AG04450 (cell line): ENCODE measurements around the gene IVD. TPM values are rescaled to one million over a fixed set of nuclear protein-coding genes. Genes with fewer than 3 reads are reported as not detected.

Experiments
- CTCF ChIA-PET: fragments of 300-600, 350-600 bp; formaldehyde crosslinking; extraction: SDS; loops from one replicate; lab custom pipeline; 2022; ENCODE audit warnings: antibody characterized with exemption, inconsistent platforms; lab: Charles Lee
- POLR2A ChIA-PET: fragments of 350-600 bp; formaldehyde crosslinking; extraction: SDS; loops from one replicate; lab custom pipeline; 2021; ENCODE audit warnings: antibody characterized with exemption, inconsistent platforms; lab: Yijun Ruan, JAX
- DNase-seq: peaks from one replicate; pipeline ENCODE4 v3.0.0-alpha.2; 2011; ENCODE audit warnings: low read depth, low spot score
- H3K27ac ChIP-seq: one replicate; pipeline ENCODE4 v1.5.1; 2012; ENCODE audit warnings: low read depth, low read length, control low read depth
- H3K27me3 ChIP-seq: one replicate; pipeline ENCODE4 v1.6.0; 2012; ENCODE audit warnings: low read length; ENCODE audit not compliant: control insufficient read depth, insufficient read depth
- H3K4me3 ChIP-seq: 2 replicates; pipeline ENCODE4 v1.5.1; 2011; ENCODE audit warnings: mild to moderate bottlenecking, low read depth, low read length, control low read depth
- H3K9me3 ChIP-seq: 2 replicates; pipeline ENCODE4 v1.5.1; 2012; ENCODE audit warnings: low read length; ENCODE audit not compliant: control insufficient read depth, insufficient read depth
- polyA minus RNA-seq: library from RNA; depleted of rRNA, polyadenylated mRNA; stranded (reverse); fragments of >200 nt; gene quantifications from 2 replicates; pipeline ENCODE4 v1.2.3, GENCODE V29; 2011; rRNA and poly(A)+ RNA removed
- polyA plus RNA-seq: library from polyadenylated mRNA; depleted of rRNA; stranded (reverse); fragments of >200 nt; gene quantifications from 2 replicates; pipeline ENCODE4 v1.2.3, GENCODE V29; 2011; rRNA removed
- TF ChIP-seq, protein P1 (sequence below): IDR thresholded peaks from 2 replicates; pipeline ENCODE4 v1.5.1; 2011; ENCODE audit warnings: low read depth, low read length, control low read depth, inconsistent platforms

The IVD gene
- polyA plus RNA-seq (49.3 and 49.4 TPM in 2 replicates), polyA minus RNA-seq (46.3 and 72.3 TPM in 2 replicates)

DNA sequence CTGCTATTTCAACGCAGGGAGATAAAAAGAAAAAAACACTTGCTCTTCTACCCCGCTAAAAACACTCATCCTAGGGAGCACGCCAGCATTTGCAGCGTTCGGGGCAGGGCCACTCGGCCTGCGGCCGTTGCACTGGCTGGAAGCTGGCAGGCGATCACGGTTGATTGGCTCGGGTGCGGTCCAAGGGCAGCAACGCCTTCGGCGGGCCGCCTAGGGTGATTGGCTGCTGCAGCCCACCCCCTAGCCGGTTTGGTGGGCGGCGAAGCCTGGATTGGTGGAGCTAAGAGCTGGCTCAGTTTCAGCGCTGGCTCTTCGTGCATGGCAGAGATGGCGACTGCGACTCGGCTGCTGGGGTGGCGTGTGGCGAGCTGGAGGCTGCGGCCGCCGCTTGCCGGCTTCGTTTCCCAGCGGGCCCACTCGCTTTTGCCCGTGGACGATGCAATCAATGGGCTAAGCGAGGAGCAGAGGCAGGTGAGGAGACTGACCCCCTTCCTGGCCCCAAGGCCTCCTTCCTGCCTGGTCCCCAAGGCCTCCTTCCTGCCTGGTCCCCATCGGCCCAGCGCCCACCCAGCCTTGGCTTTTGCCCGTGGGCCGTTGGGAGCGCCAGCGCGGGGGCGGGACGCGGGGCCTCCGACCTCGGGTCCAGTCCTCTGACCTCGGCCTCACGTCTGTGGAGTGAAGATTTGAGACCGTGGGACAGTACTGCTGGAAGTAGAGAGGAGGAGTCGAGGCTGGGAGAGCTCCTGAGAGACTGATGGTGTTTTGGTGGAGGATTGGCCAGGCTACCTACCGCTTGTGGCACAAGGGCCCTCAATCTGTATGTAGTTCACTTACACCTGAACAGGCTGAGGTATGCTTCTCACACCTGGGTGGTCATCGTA, at the start of gene IVD:
TSS of gene IVD (plus strand) at position 295 of the 881 bp plus-strand sequence. CDS start at position 328, 33 bp downstream.
- Histone ChIP-seq H3K4me3 (peak within 1 kb of the TSS; percentile 94), H3K9me3 (no peaks in the 10 kb centered on the region; the same call in 1 of the 2 replicates), H3K27me3 (no peaks in the 10 kb centered on the region), H3K27ac (peak within 1 kb of the TSS; percentile 52)
- TF ChIP-seq, protein P1, sequence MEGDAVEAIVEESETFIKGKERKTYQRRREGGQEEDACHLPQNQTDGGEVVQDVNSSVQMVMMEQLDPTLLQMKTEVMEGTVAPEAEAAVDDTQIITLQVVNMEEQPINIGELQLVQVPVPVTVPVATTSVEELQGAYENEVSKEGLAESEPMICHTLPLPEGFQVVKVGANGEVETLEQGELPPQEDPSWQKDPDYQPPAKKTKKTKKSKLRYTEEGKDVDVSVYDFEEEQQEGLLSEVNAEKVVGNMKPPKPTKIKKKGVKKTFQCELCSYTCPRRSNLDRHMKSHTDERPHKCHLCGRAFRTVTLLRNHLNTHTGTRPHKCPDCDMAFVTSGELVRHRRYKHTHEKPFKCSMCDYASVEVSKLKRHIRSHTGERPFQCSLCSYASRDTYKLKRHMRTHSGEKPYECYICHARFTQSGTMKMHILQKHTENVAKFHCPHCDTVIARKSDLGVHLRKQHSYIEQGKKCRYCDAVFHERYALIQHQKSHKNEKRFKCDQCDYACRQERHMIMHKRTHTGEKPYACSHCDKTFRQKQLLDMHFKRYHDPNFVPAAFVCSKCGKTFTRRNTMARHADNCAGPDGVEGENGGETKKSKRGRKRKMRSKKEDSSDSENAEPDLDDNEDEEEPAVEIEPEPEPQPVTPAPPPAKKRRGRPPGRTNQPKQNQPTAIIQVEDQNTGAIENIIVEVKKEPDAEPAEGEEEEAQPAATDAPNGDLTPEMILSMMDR: no peak
- POLR2A ChIA-PET: interaction anchor here (1.0 to 1.5 kb wide), 6 partner anchors 8 to 73 kb away, joined by 3 to 8 read pairs (median 4); partner anchors contain the start of gene BAHD1
- peak; percentile 91 for DNase-seq
- CTCF ChIA-PET: interaction anchor here (1.3 to 2.2 kb wide), 4 partner anchors 37 to 83 kb away, joined by 3 to 8 read pairs (median 6); no protein-coding TSS in a partner anchor

DNA sequence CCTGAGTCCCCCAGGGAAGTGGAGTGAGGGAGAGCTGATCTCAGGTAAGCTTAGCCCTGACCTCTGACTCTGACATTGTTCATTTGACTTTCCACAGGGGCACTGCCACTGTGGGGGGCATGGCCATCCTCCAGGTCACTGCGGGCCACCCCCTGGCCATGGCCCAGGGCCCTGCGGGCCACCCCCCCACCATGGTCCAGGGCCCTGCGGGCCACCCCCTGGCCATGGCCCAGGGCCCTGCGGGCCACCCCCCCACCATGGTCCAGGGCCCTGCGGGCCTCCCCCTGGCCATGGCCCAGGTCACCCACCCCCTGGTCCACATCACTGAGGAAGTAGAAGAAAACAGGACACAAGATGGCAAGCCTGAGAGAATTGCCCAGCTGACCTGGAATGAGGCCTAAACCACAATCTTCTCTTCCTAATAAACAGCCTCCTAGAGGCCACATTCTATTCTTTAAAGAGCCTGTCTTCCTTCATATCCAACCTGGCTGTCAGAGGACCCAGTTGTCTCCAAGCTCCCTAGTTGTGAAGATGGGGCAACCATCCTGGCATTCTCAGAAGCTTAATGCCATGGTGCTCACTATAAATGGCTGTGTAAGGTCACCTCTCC, 49.5 kb upstream of the IVD start:
- H3K9me3 ChIP-seq: no peaks in the 10 kb centered on the region; the same call in 1 of the 2 replicates
- no peak for DNase-seq
- H3K27me3 ChIP-seq: peaks cover 30% of the 10 kb centered on the region
- H3K4me3 ChIP-seq: no peak overlapping the region
- POLR2A ChIA-PET: interaction anchor here (1.6 kb wide), 1 partner anchor 33 kb away, joined by 3 read pairs; no protein-coding TSS in a partner anchor
- TF ChIP-seq, protein P1: no peak
- CTCF ChIA-PET: interaction anchor here (0.6 to 1.5 kb wide), 4 partner anchors 18 to 139 kb away, joined by 3 to 5 read pairs (median 3); no protein-coding TSS in a partner anchor
- no peak overlapping the region for H3K27ac ChIP-seq

DNA sequence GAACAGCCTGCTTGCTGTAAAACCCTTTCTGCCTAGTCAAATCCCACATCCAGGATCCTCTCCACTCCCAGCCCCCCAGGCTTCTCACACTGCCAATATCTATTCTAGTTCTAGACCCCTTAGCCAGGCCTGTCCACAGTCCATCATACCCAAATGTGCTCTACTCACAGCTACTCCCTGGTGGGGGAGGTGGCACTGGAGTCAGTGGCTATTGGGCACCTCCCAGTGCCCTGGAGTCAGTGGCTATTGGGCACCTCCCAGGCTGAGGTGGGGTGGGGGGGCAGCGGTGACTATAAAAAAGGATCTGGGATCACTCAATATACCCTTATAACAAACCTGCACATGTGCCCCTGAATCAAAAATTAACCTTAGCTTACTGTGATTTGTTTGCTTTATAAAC, 48.3 kb upstream of the IVD start:
- no peak overlapping the region for H3K4me3 ChIP-seq
- no peak overlapping the region for H3K27ac ChIP-seq

DNA sequence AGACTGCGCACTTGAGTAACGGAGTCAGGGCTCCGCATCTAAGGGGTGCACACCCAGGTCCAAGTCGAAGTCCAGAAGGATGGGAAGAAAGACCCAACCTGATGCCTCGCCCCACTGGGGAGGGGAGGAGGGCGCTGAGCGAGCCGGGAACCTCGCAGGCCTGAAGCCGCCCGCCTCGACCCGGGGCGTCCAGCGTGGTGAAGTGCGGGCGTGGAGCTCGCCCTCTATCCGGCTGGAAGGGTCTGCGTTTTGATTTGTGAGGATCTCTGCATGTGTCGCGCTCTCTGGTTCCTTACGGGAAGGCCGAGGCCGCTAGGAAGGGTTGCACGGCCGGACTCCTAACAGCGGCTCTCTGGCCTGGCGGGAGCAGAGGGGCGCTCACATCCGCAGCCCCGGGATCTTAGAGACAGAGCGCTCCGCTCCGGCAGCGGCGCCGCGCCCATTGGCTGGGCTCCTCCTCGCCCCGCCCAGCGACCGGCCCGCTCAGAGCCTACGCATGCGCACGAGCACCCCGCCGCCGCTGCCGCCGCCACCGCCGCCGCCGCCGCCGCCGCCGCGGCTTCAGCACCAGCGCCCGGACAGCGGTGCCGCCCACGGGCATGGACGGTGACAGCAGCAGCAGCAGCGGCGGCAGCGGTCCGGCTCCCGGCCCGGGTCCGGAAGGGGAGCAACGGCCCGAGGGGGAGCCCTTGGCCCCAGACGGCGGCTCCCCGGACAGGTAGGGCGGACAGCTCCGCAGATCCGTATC, 47.7 kb upstream of the IVD start, which contains the start of gene DISP2:
TSS of gene DISP2 (plus strand) at position 497 of the 748 bp plus-strand sequence. CDS start at position 600, 103 bp downstream.
- H3K4me3 ChIP-seq: peak within 1 kb of the TSS; percentile 57
- H3K27me3 ChIP-seq: peaks cover 35% of the 10 kb centered on the region
- no peaks in the 10 kb centered on the region; the same call in 1 of the 2 replicates for H3K9me3 ChIP-seq
- no peak for DNase-seq
- TF ChIP-seq, protein P1: no peak
- ChIA-PET CTCF (interaction anchor here (0.9 to 1.8 kb wide), 4 partner anchors 11 to 20 kb away, joined by 3 to 12 read pairs (median 6); no protein-coding TSS in a partner anchor), POLR2A (no interaction called here)
- peak within 1 kb of the TSS; percentile 2 for H3K27ac ChIP-seq

More for the DNA sequence above, 48.3 kb upstream of the IVD start:
- ChIA-PET POLR2A (no interaction called here), CTCF (interaction anchor here (0.5 to 1.8 kb wide), 5 partner anchors 11 to 65 kb away, joined by 3 to 12 read pairs (median 4); no protein-coding TSS in a partner anchor)
- TF ChIP-seq, protein P1: no peak
- no peak for DNase-seq
- Histone ChIP-seq H3K9me3 (no peaks in the 10 kb centered on the region; the same call in 1 of the 2 replicates), H3K27me3 (peaks cover 32% of the 10 kb centered on the region)
